ENCODE measurements around the gene NOM1.

Gene NOM1

GRCh38 chr7:157020514-157021070 lies 71.1 kb downstream of the NOM1 start:
- TF ChIP-seq GABPA (IDR thresholded peaks at IDR 0.05; ENCODE audit: low read depth) = no peak
- TF ChIP-seq SPI1 (IDR thresholded peaks at IDR 0.05; ENCODE audit: borderline replicate concordance, low read depth) = no peak
- no peak for TF ChIP-seq POLR2AphosphoS5 (IDR thresholded peaks at IDR 0.05; ENCODE audit: low read depth)
- TF ChIP-seq REST (IDR thresholded peaks at IDR 0.05; ENCODE audit: insufficient replicate concordance, low read depth) = no peak
- TF ChIP-seq, protein P1, sequence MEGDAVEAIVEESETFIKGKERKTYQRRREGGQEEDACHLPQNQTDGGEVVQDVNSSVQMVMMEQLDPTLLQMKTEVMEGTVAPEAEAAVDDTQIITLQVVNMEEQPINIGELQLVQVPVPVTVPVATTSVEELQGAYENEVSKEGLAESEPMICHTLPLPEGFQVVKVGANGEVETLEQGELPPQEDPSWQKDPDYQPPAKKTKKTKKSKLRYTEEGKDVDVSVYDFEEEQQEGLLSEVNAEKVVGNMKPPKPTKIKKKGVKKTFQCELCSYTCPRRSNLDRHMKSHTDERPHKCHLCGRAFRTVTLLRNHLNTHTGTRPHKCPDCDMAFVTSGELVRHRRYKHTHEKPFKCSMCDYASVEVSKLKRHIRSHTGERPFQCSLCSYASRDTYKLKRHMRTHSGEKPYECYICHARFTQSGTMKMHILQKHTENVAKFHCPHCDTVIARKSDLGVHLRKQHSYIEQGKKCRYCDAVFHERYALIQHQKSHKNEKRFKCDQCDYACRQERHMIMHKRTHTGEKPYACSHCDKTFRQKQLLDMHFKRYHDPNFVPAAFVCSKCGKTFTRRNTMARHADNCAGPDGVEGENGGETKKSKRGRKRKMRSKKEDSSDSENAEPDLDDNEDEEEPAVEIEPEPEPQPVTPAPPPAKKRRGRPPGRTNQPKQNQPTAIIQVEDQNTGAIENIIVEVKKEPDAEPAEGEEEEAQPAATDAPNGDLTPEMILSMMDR (IDR thresholded peaks at IDR 0.05; ENCODE audit: insufficient read depth, low read length) = no peak
- H3K27me3 ChIP-seq (ENCODE audit: insufficient read depth, poor library complexity, severe bottlenecking) = peaks cover 93% of the 10 kb centered on the region
- DNase-seq (ENCODE audit: low read depth in 1 of 2, low spot score in 1 of 2) = no peak
- no peak overlapping the region for H3K4me3 ChIP-seq (replicated peaks; ENCODE audit: insufficient read depth, low read length)
- no peak overlapping the region for H3K27ac ChIP-seq (replicated peaks)

DNA sequence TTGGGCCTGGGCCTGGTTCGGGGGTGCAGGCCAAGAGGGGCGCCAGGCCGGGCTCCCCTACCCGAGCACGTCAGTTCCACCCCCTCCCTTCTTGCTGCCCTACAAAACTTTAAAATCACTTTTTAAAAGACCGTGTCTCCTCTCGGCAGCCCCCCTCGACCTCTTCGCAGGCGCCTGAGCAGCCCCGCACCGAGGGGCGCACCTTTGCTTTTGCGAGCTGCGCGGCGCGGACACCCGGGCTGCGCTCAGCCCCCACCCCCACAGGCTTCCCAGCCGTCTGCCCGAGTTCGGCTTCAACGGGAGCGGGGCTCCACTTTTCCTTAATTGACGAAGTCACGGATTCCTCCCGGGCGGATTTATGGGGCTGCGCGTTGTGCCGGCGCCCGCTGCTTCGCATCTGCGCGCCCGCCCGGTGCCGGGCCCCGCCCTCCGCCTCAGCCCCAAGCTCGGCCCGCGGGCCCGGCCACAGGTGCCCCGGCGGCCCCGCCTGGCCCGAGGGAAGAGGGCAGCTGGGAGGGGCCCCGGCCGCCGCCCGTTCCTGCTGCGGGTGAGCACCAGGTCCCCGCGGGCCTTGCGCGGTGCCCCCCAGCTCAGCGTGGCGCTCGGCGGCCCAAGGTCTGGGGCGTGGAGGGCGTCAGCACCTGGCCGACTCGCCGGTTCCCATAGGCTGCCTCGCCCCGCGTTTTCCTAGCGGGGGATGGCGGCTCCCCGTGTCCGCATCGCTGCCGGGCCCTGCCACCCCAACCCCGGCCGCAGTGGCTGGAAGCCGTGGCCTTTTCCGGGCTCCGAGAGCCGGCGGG lies 71.8 kb downstream of the NOM1 start:
- H3K27ac ChIP-seq (replicated peaks) = no peak overlapping the region
- no peak for DNase-seq (ENCODE audit: low read depth in 1 of 2, low spot score in 1 of 2)
- H3K4me3 ChIP-seq (replicated peaks; ENCODE audit: insufficient read depth, low read length) = no peak overlapping the region
- TF ChIP-seq GABPA (IDR thresholded peaks at IDR 0.05; ENCODE audit: low read depth) (no peak), POLR2AphosphoS5 (IDR thresholded peaks at IDR 0.05; ENCODE audit: low read depth) (no peak), REST (IDR thresholded peaks at IDR 0.05; ENCODE audit: insufficient replicate concordance, low read depth) (no peak), SPI1 (IDR thresholded peaks at IDR 0.05; ENCODE audit: borderline replicate concordance, low read depth) (no peak)
- TF ChIP-seq, protein P1 (IDR thresholded peaks at IDR 0.05; ENCODE audit: insufficient read depth, low read length) = no peak
- H3K27me3 ChIP-seq (ENCODE audit: insufficient read depth, poor library complexity, severe bottlenecking) = peaks cover 94% of the 10 kb centered on the region

DNA sequence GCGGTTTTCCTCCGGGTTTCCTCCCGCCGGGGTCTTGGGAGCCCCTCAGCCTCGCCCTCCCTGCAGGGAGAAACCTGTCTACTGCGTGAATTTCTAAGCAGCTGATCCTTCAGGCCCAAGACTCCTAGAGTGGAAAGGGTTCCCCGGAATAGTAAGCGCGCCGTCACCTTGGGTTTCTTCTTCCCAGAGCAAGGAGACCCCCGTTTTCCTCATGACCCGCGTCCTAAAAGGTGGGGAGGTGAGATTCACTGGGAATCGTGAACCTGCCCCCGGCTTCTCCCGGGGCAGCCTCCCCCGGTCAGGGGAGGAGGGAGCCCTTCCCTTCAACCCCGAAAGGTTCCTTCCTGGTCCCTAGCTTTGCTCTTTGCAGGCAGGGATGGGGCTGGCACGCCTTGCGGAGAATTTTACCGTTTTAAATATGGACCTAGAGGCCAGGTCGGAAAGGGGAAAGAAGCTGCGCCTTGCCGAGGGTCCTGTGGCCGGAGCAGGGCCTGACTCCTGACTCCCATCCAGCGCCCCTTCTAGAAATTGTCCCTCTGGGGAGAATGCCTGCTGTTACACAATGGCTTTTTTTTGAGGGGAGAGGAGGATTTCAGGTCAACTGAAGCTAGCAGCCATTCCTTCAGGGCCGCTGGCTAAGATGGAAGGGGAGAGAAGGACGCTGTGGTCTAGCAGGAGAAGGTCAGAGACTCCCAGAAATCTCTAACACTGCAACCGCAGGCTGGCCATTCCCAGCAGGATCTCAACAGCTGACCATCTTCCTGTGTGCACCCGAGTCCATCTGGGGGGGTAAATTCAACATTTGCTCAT lies 72.6 kb downstream of the NOM1 start:
- TF ChIP-seq POLR2AphosphoS5 (IDR thresholded peaks at IDR 0.05; ENCODE audit: low read depth) (no peak), REST (IDR thresholded peaks at IDR 0.05; ENCODE audit: insufficient replicate concordance, low read depth) (no peak), GABPA (IDR thresholded peaks at IDR 0.05; ENCODE audit: low read depth) (no peak), SPI1 (IDR thresholded peaks at IDR 0.05; ENCODE audit: borderline replicate concordance, low read depth) (no peak)
- TF ChIP-seq, protein P1 (IDR thresholded peaks at IDR 0.05; ENCODE audit: insufficient read depth, low read length) = no peak
- peaks cover 93% of the 10 kb centered on the region for H3K27me3 ChIP-seq (ENCODE audit: insufficient read depth, poor library complexity, severe bottlenecking)
- no peak overlapping the region for H3K27ac ChIP-seq (replicated peaks)
- DNase-seq (ENCODE audit: low read depth in 1 of 2, low spot score in 1 of 2) = no peak
- H3K4me3 ChIP-seq (replicated peaks; ENCODE audit: insufficient read depth, low read length) = no peak overlapping the region
